Panc1 (cell line): ENCODE measurements around the gene KCNG2.

Source experiments
- POLR2AphosphoS5 ChIP-seq: IDR thresholded peaks from 2 replicates; pipeline ENCODE4 v1.6.1; 2012; ENCODE audit warnings: mild to moderate bottlenecking, low read depth, low read length, moderate library complexity
- SIN3A ChIP-seq: IDR thresholded peaks from 2 replicates; pipeline ENCODE4 v1.6.1; 2012; ENCODE audit warnings: low read depth, mild to moderate bottlenecking, low read length, moderate library complexity, borderline replicate concordance; ENCODE audit not compliant: insufficient read depth
- TCF7L2 ChIP-seq: IDR thresholded peaks from 2 replicates; pipeline ENCODE4 v1.6.1; 2011; ENCODE audit warnings: mild to moderate bottlenecking, low read depth, low read length, inconsistent platforms
- TF ChIP-seq, protein P1 (sequence below): fragments of 450-650 bp; IDR thresholded peaks from 2 replicates; pipeline ENCODE4 v1.5.1; 2017; ENCODE audit warnings: mild to moderate bottlenecking
- TF ChIP-seq, protein P2 (sequence below), 2 experiments: IDR thresholded peaks; 2 replicates each; pipeline ENCODE4 v1.6.1; 2011 to 2012; ENCODE audit warnings: low read depth in 2 of 2, control low read depth in 1 of 2, low read length in 1 of 2, mild to moderate bottlenecking in 1 of 2, moderate library complexity in 1 of 2; ENCODE audit not compliant: insufficient read depth in 1 of 2

DNA sequence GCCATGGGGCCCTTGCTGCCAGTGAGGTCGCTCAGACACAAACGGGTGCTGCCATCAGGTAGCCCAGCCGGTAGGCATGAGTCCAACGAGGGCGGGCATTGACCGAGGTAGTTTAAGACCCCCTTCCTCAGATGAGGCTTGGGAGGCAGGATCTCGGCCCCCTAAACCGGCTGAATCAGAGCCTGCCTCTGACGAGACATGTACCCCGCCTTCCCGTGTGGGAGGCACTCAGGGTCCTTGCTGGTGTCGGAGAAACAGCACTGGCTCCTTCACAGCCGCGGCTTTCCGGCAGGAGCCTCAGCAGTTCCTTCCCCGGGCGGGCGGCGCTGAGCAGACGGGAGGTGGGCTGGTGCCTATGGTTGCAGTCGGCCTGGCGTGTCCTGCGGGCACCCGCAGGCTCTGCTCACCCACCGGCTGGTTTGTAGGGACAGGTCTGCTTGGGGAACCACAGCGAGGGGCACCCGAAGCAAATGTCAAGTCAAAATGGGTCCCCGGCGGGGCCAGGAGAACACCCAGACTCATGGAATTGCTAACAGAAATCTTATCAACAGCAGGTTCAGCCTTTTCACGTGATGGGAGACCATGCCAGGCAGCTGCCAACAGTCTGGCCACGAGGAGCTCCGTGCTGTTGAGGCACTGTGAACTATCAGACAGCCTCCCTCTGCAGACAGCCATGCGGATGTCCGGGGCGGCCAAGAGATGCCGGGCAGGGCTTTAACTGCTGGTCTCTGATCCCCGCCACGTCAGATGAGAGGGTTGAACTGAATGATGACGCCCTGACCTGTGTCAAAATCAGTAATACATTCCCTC is 2.8 kb downstream of the KCNG2 start:
- TF ChIP-seq, protein P1, sequence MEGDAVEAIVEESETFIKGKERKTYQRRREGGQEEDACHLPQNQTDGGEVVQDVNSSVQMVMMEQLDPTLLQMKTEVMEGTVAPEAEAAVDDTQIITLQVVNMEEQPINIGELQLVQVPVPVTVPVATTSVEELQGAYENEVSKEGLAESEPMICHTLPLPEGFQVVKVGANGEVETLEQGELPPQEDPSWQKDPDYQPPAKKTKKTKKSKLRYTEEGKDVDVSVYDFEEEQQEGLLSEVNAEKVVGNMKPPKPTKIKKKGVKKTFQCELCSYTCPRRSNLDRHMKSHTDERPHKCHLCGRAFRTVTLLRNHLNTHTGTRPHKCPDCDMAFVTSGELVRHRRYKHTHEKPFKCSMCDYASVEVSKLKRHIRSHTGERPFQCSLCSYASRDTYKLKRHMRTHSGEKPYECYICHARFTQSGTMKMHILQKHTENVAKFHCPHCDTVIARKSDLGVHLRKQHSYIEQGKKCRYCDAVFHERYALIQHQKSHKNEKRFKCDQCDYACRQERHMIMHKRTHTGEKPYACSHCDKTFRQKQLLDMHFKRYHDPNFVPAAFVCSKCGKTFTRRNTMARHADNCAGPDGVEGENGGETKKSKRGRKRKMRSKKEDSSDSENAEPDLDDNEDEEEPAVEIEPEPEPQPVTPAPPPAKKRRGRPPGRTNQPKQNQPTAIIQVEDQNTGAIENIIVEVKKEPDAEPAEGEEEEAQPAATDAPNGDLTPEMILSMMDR: no peak
- TF ChIP-seq POLR2AphosphoS5: no peak
- TF ChIP-seq, protein P2, sequence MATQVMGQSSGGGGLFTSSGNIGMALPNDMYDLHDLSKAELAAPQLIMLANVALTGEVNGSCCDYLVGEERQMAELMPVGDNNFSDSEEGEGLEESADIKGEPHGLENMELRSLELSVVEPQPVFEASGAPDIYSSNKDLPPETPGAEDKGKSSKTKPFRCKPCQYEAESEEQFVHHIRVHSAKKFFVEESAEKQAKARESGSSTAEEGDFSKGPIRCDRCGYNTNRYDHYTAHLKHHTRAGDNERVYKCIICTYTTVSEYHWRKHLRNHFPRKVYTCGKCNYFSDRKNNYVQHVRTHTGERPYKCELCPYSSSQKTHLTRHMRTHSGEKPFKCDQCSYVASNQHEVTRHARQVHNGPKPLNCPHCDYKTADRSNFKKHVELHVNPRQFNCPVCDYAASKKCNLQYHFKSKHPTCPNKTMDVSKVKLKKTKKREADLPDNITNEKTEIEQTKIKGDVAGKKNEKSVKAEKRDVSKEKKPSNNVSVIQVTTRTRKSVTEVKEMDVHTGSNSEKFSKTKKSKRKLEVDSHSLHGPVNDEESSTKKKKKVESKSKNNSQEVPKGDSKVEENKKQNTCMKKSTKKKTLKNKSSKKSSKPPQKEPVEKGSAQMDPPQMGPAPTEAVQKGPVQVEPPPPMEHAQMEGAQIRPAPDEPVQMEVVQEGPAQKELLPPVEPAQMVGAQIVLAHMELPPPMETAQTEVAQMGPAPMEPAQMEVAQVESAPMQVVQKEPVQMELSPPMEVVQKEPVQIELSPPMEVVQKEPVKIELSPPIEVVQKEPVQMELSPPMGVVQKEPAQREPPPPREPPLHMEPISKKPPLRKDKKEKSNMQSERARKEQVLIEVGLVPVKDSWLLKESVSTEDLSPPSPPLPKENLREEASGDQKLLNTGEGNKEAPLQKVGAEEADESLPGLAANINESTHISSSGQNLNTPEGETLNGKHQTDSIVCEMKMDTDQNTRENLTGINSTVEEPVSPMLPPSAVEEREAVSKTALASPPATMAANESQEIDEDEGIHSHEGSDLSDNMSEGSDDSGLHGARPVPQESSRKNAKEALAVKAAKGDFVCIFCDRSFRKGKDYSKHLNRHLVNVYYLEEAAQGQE (IDR thresholded peaks at IDR 0.05; ENCODE audit: insufficient read depth in 1 of 2, low read depth in 2 of 2, low read length in 1 of 2): no peak
- no peak for TF ChIP-seq SIN3A
- TF ChIP-seq TCF7L2: no peak
